K562 treated with DMSO at 1 percent for 12 hours (cell line): Measurements from ENCODE around the gene C16orf78. TPM values are rescaled to one million over a fixed set of nuclear protein-coding genes. Genes with fewer than 3 reads are reported as not detected.

Source experiments
- total RNA-seq: library from RNA; unstranded; fragments of 300-600 nt; gene quantifications from 2 replicates; pipeline ENCODE4 v1.2.3, GENCODE V29; 2022; ENCODE audit not compliant: insufficient read depth

The C16orf78 gene
- not detected in 2 replicates for total RNA-seq

GRCh38 chr16:49373504-49373903 lies at the start of gene C16orf78:
TSS of gene C16orf78 (plus strand) at chr16:49373804. CDS start at chr16:49373940, 136 bp downstream.

Other genes with a start within 250 kb of the C16orf78 start
- gene CBLN1, start 92.0 kb upstream of the C16orf78 start, total RNA-seq, result not detected in 2 replicates